ENCODE data around the gene PDGFB.

Gene PDGFB

DNA sequence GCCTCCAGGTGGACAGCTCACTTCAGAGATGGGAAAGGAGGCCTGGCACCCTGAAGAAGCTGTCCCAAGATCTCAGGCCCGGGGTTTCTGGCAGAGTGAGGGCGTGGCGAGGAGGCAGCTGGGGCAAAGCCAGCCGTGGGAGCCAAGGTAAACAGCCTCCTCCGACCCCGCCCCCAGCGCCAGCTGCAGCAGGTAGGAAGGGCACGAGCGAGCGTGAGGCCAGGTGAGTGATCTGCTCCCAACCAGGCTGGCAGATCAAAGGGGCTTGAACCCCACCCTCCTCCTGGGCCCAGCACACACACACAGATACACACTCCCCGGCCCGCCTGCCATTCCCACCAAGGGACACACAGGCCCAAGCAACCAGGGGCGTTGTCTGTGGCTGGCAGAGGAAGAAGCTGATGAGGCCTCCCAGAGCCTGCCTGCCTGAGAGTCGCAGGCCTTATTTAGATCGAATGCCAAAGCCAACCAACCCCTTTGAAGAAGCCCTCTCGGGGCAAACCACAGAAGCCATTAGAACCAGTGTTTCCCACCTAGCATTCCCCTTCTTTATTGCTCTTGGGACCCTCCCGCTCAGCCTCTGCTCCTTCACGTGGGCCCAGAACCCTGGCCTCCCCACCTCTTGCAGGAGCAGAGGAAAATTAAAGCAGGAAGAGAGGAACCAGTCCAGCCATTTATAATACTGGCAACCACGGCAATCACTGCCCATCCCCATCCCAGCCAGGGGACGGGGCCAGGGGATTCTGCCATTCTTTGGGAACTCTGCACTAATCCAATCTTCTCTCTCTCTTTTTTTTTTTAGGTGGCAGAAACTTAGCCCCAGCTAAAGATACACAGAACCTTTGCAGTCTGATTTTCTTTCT is 5.0 kb downstream of the PDGFB start:
- no peak for DNase-seq (ENCODE audit: low read depth in 2 of 2)

DNA sequence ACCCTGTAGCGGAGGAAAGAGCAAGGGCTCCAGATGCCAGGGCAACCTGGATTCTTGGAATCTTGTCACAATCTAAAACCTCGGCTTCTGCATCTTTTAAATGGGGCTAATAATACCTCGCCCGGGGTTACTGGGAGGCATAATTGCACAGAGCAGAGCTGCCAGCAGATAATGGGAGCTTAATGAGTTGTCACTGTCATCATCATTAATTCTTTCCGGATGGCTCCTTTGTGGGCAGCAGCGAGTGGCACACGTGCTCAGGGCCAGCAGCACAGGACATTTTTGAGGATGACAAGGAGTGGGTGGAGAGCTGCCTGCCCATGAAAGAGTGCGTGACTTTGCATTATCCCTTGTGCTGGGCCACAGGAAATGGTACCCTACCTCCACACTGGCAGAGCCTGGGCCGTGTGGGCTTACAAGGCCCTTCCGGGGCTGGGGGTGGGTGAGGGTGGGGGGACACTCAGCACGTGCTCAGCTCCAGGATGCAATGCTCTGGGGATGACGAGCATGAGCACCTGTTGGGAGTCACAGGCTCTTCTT is 5.7 kb downstream of the PDGFB start:
- DNase-seq (ENCODE audit: low read depth in 2 of 2): no peak

DNA sequence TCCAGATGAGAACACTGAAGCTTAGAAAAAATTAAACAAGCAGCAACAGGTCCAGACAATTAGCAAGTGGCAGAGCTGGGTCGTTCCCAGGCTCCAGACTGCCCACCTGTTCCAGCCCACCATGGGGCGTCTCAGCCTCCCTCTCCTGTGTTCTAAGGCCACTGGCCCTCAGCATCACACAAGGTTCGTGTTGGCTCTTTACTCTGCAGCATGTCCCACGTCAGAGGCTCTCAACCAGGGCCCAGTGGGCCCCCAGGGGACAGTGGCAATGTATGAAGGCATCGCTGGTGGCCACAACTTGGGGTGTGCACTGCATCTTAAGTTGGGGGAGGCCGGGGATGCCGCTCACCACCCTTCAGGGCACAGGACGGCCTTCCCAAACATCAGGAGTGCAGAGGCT is 6.2 kb downstream of the PDGFB start:
- DNase-seq (ENCODE audit: low read depth in 2 of 2): no peak

DNA sequence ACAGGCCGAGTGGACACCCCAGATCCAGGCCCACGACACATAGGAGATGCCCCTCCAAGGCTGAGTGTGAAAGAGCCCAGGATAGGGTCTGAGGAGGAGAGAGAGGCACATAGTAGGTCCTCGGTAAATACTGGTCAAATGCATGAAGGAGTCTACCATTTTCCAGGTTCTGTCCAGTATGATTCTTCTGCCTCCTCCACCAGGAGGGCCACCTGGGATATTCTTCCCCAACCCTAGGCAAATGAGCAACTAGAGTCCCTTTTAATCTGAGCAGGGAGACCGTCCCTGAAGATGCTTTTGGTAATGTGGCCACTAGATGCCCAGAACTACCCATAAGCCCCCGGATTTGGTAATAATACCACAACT is 6.7 kb downstream of the PDGFB start:
- no peak for DNase-seq (ENCODE audit: low read depth in 2 of 2)

DNA sequence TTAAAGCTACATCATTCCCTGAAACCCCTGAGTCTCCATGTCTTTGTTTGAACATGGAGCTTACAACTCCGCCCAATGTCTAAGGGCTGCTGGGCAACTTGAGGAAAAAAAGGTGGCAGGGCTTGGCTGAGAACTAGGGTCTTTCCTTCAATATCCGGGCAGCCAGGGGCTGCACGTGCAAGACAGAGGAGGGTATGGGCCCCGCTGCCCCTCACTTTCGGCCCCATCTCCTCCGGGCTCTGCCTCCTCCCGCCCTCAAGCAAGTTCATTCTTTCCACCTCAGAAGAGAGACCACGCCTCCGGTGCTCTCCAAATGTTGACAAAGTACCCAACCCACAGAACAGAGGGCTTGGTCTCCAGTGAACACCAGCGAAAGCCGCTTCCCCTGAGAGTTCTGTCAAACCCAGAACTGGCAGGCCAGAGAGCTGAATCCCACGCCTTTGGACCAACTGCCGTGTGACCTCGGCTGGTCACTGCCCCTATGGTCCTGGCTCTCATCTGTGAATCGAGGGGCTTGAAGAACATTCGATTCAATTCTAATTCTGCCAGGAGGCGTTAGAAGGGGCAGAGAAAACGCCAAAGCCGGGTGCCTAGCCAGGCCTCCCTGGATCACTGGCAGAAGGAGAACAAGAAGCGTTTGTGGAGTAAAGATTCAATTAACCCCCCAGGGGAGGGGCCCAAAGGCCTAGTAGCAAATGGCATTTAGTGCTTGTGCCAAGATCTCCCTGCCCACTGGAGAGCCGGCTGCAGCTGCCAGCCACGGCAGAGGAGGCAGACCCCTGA is 7.3 kb downstream of the PDGFB start:
- DNase-seq (ENCODE audit: low read depth in 2 of 2): no peak

DNA sequence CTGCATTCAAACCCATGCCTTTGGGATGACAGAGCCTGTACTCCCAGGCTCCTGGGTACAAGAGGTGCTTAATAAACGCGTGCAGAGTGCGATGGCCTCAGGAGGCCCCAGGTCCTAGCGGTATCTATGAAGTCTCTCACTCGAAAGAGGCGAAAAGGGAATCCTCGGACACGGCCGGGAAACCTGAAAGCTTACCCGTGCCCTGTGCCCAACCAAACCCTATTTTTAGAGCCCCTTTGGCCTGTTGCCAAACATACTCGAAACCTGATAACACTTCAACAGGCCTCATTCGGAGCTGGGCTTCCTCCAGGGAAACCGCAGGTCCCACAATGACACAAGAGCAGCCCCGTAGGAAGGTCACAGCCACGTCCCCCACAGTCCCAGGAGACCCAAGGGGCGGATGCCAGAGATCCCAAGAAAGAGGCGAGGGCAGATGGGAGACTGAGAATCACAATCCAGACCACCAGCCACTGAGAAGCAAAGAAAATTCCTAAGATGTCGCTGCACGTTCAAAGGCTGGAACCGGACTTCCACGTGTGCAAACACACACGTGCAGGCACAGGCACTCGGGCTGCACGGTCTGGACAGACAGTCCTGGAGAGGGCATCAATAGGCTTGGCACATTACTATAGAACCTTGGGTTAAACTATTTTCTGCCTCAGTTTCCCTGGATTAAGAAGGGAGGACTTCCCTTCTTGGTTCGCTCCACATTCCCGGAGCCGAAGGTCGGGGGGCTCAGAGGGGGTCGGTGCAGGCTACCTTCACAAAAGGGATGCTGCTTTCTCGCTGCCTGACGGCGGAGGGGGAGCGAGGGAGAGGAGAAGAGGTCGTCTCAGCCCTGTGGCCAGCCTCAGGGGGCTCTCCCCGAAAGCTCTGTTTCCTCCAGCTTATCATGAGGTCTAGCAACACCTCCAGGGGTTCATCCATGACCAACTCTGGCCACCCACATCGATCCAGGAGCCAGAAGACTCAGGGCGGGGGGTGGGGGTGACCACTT is 8.2 kb downstream of the PDGFB start:
- DNase-seq (ENCODE audit: low read depth in 2 of 2): no peak

DNA sequence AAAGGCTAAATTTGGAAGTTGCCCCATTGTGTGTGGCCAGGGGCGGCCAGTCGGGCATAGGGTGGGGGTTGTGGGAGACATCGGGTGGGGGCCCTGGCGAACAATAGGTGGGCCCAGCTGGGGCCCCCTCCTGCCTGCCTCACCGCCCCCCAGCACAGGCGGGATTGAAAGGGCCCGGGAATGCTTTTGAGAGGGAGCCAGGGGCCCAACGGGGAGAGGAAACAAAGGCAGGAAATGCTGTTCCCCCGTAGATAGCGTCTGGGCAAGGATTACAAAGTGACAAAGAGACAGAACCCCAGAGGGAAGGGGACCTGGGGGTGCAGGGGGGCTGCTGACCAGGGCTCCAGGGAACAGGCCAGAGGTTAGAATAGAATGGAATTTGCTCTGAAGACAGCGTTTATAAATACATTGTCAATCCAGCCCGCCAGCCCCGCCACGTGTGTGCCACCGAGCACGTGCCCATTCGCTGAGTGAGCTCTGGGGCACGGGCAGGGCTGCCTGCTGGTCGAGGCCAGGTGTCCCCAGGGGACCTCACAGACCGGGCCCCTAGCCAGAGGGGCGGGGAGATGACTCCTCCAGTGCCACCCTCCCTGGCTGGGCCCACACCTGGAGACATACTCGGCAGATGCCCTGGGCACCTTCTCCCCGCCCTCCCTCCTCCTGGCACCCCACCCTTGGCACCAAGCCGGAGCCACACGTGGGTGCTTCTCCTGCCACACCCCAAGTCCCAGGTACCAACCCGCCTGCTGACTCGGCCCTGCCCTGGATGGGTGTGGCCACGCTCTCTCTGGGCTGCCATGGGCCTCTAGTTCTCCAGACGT is 9.7 kb downstream of the PDGFB start:
- DNase-seq (ENCODE audit: low read depth in 2 of 2): no peak

DNA sequence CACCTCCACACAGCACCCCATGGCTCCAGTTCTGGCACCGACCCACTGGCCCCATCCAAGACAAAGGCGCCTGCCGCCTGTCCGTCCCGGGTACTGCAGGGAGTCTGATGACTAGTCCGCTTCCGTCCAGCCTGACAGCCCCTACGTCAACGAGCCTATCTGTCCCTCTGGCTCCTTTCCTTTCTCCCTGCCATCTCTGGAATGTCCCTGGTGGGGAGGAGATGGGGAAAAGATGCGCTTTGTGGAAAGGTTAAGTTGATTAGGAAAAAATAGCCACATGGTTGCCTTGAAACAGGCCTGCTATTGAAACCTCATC is 10.4 kb downstream of the PDGFB start:
- DNase-seq (ENCODE audit: low read depth in 2 of 2): no peak

DNA sequence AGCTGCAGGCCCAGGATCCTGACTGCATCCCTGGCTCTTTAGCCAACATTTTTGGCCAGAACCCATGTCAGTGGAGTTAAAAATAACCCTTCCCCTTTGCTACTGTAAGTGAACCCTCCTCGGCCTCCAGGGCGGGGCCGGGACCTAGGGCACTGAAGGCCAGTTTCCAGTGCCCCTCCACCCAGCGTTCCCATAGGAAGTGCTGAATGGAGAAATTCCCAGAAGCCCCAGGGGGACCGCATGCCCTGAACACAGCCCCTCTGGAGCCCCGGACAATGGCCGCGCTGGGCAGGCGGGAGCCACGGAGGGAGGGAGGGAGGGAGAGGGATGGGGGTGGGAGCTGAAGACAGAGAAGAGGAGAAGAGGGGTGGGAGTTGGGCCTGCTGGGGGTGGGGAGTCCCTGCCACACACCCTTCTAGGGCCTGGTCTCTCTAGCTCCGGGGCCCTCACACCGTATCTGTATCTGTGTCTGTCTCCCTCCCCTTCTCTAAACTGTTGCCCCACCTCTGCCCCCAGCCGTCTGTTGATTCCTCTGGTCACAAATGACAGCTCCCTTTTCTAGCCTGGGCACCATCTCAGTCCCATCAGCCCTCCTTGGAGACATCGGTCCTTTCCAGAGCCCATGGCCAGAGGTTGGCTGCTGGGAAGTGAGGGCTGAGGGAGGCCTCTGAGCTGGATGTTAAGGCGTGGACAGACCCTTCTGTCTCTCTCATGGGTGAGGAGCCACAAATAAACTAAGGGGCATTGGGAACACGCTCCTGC is 10.9 kb downstream of the PDGFB start:
- DNase-seq (ENCODE audit: low read depth in 2 of 2): no peak

DNA sequence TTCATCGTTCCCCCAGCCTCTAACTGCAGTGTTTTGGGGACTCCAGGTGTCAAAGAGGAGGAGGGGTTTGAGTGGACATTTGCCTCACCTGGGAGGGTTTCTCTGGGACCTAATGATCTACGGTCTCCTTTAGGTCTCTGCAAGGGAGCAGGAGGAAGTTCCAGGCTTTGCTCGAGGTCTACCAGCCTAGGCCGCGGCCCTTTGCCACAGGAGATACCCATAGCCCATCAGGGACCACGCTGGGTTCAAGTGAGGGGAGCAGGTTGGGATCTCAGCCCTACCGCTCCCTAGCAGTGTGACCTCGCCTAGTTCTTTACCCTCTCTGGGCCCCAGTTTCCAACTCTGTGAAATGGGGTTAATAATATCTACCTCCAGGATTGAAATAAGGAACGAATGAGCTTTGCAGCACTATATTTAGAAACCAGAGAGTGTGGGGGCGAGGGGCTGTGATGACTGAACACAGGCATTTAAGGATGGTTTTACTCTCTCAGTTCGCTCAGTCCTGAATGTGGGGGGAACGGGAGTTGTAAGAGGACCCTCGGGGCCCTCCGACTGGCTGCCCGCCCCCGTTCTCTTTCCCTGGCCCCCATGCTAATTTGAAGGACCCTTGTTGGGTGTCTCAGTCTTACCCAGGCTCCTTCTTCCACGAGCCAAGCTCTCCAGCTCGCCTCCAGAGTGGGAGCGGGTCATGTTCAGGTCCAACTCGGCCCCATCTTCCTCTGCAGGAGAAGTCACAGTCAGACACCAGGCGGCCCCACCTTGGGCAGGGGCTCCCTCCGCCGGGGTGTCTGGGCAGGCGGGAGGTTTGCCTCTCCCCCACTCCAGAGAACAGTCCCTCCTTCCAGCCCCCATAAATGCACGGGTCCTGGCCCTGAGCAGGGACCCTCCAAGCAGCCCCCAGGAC is 11.7 kb downstream of the PDGFB start:
- DNase-seq (ENCODE audit: low read depth in 2 of 2): no peak

DNA sequence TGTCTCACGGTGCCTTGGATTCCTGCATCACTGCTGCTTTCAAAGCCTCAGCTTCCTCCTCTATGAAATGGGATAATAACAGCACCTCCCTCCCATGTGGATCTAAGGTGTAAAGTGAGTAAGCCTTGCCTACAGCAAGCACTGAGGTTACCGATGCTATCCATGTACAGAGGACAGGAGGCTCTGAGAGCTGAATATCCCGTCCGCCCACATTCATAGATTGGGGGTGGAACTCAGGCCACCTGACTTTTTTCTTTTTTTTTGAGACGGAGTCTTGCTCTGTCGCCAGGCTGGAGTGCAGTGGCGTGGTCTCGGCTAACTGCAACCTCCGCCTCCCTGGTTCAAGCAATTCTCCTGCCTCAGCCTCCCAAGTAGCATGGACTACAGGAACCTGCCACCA is 12.5 kb downstream of the PDGFB start:
- no peak for DNase-seq (ENCODE audit: low read depth in 2 of 2)

DNA sequence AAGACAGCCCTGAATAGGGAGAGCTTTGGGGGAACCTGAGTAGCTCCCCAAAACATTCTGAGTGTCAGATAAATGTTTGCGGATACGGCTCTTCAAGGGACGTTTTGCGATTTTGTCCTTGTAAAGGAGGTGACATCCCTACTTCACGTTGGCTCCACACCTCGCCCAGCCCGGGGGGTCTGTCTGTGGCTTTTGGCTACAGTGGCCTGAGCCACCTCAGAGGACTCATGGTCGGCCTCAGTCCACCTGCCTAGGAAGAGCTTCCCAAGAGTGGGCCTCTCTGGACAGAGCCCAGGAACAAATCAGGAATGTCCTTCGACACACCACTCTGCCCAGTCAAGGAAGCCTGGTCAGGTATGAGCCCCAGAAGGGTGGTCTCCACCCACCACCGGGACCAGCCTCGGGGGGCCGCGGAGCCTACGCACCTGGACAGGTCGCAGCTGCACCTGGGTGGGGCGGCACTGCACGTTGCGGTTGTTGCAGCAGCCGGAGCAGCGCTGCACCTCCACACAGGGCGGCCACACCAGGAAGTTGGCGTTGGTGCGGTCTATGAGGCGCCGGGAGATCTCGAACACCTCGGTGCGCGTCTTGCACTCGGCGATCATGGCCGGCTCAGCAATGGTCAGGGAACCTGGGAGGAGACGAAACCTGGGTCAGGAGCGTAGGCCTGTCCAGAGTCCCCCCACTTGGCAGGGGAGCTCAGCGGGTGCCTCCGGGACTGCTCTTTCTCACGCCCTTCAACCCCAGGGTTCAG is 13.4 kb downstream of the PDGFB start:
- no peak for DNase-seq (ENCODE audit: low read depth in 2 of 2)

DNA sequence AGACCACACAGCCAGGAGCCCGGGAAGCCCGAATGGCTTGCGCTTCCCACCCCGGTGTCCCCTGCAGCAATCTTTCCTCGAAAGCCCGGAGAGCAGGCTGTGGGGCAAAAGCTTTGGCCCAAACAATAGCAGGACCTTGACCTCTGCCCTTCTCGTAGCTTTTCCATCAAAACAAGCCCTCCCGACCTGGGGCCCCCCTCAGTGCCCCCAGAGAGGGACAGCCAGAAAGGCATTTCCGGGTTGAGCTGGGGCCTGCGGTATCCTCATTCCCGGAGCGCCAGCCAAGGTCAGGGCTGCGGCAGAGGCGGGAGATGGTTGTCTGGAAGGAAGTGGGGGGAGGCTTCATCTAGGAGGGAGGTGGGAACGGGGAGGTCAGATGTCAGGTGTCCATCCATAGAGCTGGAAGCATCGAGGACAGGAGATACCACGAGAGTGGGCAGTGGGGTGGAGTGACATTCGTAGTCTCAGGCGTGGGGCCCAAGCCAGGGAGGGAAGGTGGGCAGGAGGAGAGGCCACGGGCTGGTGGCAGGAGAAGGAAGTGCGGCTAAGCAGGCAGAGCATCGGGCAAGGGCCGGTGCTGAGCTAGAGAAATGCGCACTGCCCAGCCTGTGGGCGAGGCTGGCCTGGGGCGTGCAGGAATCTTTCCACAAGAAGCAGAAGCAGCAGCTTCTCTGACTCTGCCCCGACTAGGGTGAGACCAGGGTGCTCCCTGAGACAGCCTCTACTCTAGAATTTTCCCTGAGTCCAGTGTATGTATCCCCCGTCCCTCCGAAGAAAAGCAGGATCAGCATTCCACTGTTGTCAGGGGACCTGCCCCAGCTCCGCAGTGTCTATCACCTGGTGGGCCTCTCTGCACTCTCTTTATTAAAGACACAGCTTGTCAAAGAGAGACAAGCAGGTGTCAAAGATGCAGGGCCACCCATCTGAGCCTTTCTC is 14.3 kb downstream of the PDGFB start:
- DNase-seq (ENCODE audit: low read depth in 2 of 2): no peak

DNA sequence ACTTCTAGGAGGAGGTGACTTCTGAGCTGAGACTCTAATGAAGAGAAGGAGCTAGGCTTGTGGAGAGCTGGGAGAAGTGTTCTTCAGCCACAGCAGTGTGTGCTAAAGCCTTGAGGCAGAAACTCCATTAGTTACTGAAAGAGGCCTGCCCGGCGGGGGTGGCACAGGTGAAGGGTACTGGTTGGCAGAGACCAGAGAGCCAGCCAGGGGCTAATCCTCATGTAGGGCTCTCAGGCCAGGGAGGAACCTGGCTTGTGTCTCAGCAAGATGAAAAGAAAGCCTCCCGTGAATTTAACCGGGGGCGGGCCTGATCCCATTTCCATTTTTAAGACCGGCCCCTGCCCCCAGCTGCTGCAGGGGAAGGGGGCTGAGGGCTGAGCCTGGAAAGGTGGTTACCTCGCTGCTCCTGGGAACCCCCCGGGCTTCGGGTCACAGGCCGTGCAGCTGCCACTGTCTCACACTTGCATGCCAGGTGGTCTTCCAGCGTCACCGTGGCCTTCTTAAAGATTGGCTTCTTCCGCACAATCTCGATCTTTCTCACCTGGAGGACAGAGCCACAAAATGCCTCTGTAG is 15.0 kb downstream of the PDGFB start:
- no peak for DNase-seq (ENCODE audit: low read depth in 2 of 2)

DNA sequence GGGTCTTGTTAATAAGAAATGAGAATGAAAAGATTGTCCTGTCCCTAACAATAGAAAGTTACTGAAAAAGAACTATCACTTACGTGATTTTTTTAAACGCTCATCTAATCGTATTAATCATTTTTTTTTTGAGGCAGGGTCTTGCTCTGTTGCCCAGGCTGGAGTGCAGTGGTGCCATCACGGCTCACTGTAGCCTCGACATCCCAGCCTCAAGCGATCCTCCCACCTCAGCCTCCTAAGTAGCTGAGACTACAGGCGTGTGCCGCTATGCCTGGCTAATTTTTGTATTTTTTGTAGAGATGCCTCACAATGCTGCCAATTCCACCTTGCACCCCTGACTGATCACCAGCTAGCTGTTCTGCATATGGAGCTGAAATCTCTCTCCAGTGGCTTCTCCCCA is 15.7 kb downstream of the PDGFB start:
- no peak for DNase-seq (ENCODE audit: low read depth in 2 of 2)

DNA sequence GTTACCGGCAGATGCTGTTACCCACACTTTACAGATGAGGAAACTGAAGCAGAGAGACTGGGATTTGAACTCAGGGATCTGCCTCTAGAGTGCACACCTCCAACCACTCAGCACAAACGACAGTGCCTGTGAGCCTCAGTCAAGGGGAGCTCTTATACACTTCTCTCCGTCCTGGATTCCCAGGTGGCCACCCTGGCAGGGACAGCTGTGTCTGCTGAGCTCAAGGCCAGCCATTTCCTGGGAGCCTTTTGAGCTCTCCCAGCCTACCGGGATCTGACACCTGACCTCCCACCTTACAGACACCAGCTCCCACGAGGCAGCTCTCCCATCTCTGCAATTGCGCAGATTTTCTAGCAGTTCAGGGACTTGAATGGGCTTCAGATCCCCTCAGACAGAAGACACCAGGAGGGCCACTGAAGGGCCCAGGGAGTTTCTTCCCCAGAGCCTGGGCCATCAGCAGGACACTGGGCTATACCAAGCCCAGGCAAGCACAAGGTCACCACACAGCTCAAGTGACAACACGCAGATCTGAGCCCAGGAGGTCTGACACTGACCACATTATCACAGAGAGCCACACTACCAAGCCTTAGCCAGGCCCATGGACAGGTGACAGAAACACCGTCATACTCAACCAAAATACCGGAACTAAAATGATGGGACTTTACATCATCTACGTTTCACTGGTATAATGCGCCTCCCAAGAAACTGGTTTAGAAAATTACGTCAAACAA is 17.1 kb downstream of the PDGFB start:
- no peak for DNase-seq (ENCODE audit: low read depth in 2 of 2)

Measured in fibroblast of skin of left biceps (primary cell).